ENCODE data around the gene SORCS2. TPM values are rescaled to one million over a fixed set of nuclear protein-coding genes. Genes with fewer than 3 reads are reported as not detected.

The SORCS2 gene
- total and polyA plus RNA-seq, 2 experiments from 2014 or later: 0.92 to 6.9 TPM

GRCh38 chr4:7510538-7510937, 318.2 kb downstream of the SORCS2 start:
- TF ChIP-seq CTCF (IDR thresholded peaks at IDR 0.05; ENCODE audit: low read depth, low read length): no peak
- Histone ChIP-seq H3K4me1 (ENCODE audit: low read depth) (peaks cover 12% of the 10 kb centered on the region), H3K27ac (no peak overlapping the region), H3K36me3 (no peaks in the 10 kb centered on the region), H3K9me3 (ENCODE audit: low read depth) (no peaks in the 10 kb centered on the region), H3K27me3 (no peaks in the 10 kb centered on the region), H3K4me3 (no peak overlapping the region)
- DNase-seq (ENCODE audit: low read depth in 1 of 2, low spot score in 1 of 2): no peak

GRCh38 chr4:7511525-7511924, 319.2 kb downstream of the SORCS2 start:
- DNase-seq (ENCODE audit: low read depth in 1 of 2, low spot score in 1 of 2): peak in 1 of 2 donors; percentile 43
- peaks cover 22% of the 10 kb centered on the region for H3K4me1 ChIP-seq (ENCODE audit: low read depth)
- no peak overlapping the region for H3K27ac ChIP-seq
- no peak for TF ChIP-seq CTCF (IDR thresholded peaks at IDR 0.05; ENCODE audit: low read depth, low read length)
- H3K4me3 ChIP-seq: no peak overlapping the region
- no peaks in the 10 kb centered on the region for H3K9me3 ChIP-seq (ENCODE audit: low read depth)
- no peaks in the 10 kb centered on the region for H3K27me3 ChIP-seq
- H3K36me3 ChIP-seq: no peaks in the 10 kb centered on the region

- TF ChIP-seq CTCF (IDR thresholded peaks at IDR 0.05; ENCODE audit: low read depth, low read length): no peak
- Histone ChIP-seq H3K27me3 (no peaks in the 10 kb centered on the region), H3K27ac (no peak overlapping the region), H3K4me3 (no peak overlapping the region), H3K4me1 (ENCODE audit: low read depth) (peaks cover 27% of the 10 kb centered on the region), H3K9me3 (ENCODE audit: low read depth) (no peaks in the 10 kb centered on the region), H3K36me3 (no peaks in the 10 kb centered on the region)
- DNase-seq (ENCODE audit: low read depth in 1 of 2, low spot score in 1 of 2): no peak
Measured at GRCh38 chr4:7512428-7512827, 320.1 kb downstream of the SORCS2 start.

- H3K36me3 ChIP-seq: no peaks in the 10 kb centered on the region
- H3K9me3 ChIP-seq (ENCODE audit: low read depth): no peaks in the 10 kb centered on the region
- H3K27ac ChIP-seq: no peak overlapping the region
- no peak for TF ChIP-seq CTCF (IDR thresholded peaks at IDR 0.05; ENCODE audit: low read depth, low read length)
- no peak for DNase-seq (ENCODE audit: low read depth in 1 of 2, low spot score in 1 of 2)
- H3K27me3 ChIP-seq: no peaks in the 10 kb centered on the region
- H3K4me3 ChIP-seq: no peak overlapping the region
- peaks cover 27% of the 10 kb centered on the region for H3K4me1 ChIP-seq (ENCODE audit: low read depth)
Measured at GRCh38 chr4:7512946-7513345, 320.6 kb downstream of the SORCS2 start.

GRCh38 chr4:7513671-7514070, 321.3 kb downstream of the SORCS2 start:
- no peak for TF ChIP-seq CTCF (IDR thresholded peaks at IDR 0.05; ENCODE audit: low read depth, low read length)
- Histone ChIP-seq H3K4me1 (ENCODE audit: low read depth) (peaks cover 27% of the 10 kb centered on the region), H3K27ac (no peak overlapping the region), H3K36me3 (no peaks in the 10 kb centered on the region), H3K9me3 (ENCODE audit: low read depth) (no peaks in the 10 kb centered on the region), H3K27me3 (no peaks in the 10 kb centered on the region), H3K4me3 (no peak overlapping the region)
- DNase-seq (ENCODE audit: low read depth in 1 of 2, low spot score in 1 of 2): peak in 1 of 2 donors; percentile 15

- Histone ChIP-seq H3K4me1 (ENCODE audit: low read depth) (peaks cover 27% of the 10 kb centered on the region), H3K9me3 (ENCODE audit: low read depth) (no peaks in the 10 kb centered on the region), H3K27me3 (no peaks in the 10 kb centered on the region), H3K27ac (no peak overlapping the region), H3K36me3 (no peaks in the 10 kb centered on the region), H3K4me3 (no peak overlapping the region)
- no peak for TF ChIP-seq CTCF (IDR thresholded peaks at IDR 0.05; ENCODE audit: low read depth, low read length)
- no peak for DNase-seq (ENCODE audit: low read depth in 1 of 2, low spot score in 1 of 2)
Measured at GRCh38 chr4:7514281-7514680, 321.9 kb downstream of the SORCS2 start.

Measured in cardiac muscle cell (in vitro differentiated cells and primary cell).